Transverse colon (tissue), 3 donors: ENCODE measurements around the gene NBPF1.
"Not testable (repeated sequence)": the region's sequence is repeated elsewhere in the genome, so short reads cannot be mapped to it uniquely, and the experiment has no call there.

Experiments
- EP300 ChIP-seq: sonication (generic); formaldehyde crosslinking; IDR thresholded peaks from one replicate; pipeline ENCODE4 v1.6.1; 2017; ENCODE audit warnings: antibody characterized with exemption, low read depth
- POLR2A ChIP-seq: fragments of 450-650 bp; IDR thresholded peaks from one replicate; pipeline ENCODE4 v1.6.1; 2016; ENCODE audit warnings: antibody characterized with exemption, mild to moderate bottlenecking, moderate library complexity
- TF ChIP-seq, protein P1 (sequence below), 5 experiments: fragments of 200-600 bp in 3 of 5; fragments of 450-650 bp in 2 of 5; sonication (generic) in 3 of 5; IDR thresholded peaks; 1 replicate in 2 of 5; 2 replicates in 3 of 5; pipeline ENCODE4 v1.5.1; 2016 to 2017; ENCODE audit warnings: antibody characterized with exemption in 5 of 5, inconsistent platforms in 3 of 5, mild to moderate bottlenecking in 2 of 5, moderate library complexity in 1 of 5

DNA sequence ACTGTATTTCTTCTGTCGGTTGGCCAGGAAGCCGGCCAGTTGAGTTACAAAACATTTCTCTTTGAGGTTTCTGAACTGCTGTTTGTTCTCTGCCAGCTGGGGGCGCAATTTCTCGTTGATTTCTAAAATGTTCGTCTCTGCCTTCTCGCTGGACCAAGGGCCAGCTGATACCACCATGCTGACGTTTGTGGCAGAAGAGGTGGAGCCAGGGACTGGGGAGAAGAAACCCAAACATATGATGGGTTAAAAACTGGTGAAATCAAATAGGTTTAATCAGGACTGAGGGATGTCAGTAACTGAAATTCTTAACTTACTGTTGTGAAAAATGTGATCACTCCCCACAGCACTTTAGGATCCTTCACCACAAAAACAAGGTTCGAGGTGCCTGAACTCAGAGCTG lies 21.5 kb downstream of the NBPF1 start:
- TF ChIP-seq, protein P1, sequence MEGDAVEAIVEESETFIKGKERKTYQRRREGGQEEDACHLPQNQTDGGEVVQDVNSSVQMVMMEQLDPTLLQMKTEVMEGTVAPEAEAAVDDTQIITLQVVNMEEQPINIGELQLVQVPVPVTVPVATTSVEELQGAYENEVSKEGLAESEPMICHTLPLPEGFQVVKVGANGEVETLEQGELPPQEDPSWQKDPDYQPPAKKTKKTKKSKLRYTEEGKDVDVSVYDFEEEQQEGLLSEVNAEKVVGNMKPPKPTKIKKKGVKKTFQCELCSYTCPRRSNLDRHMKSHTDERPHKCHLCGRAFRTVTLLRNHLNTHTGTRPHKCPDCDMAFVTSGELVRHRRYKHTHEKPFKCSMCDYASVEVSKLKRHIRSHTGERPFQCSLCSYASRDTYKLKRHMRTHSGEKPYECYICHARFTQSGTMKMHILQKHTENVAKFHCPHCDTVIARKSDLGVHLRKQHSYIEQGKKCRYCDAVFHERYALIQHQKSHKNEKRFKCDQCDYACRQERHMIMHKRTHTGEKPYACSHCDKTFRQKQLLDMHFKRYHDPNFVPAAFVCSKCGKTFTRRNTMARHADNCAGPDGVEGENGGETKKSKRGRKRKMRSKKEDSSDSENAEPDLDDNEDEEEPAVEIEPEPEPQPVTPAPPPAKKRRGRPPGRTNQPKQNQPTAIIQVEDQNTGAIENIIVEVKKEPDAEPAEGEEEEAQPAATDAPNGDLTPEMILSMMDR (IDR thresholded peaks at IDR 0.05), result peak in 2 of 5 experiments; percentile 12 to 31
- TF ChIP-seq EP300, POLR2A: not testable (repeated sequence)
